ENCODE data around the gene OR51B4. TPM values are rescaled to one million over a fixed set of nuclear protein-coding genes. Genes with fewer than 3 reads are reported as not detected.

Gene OR51B4
- polyA plus RNA-seq, 1 donor (not counting 4 experiments of a cell fraction or from before 2014, with no cell fraction given) = not detected

DNA sequence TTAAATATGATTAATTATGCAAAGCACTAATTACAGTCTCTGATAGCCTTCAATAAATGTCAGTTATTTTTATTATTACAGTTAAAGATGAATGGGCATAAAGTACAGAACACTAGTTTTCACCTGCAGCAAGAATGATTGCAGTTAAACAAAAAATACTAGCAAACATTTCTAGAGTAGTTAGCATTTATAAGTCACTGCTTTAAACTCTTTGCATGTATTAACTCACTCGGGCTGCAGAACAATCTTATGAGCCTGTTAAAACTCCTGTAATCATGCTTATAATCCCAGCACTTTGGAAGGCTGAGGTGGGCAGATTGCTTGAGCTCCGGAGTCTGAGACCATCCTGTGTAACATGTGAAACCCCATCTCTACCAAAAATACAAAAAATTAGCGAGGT lies 14.8 kb downstream of the OR51B4 start:
- TF ChIP-seq, protein P1, sequence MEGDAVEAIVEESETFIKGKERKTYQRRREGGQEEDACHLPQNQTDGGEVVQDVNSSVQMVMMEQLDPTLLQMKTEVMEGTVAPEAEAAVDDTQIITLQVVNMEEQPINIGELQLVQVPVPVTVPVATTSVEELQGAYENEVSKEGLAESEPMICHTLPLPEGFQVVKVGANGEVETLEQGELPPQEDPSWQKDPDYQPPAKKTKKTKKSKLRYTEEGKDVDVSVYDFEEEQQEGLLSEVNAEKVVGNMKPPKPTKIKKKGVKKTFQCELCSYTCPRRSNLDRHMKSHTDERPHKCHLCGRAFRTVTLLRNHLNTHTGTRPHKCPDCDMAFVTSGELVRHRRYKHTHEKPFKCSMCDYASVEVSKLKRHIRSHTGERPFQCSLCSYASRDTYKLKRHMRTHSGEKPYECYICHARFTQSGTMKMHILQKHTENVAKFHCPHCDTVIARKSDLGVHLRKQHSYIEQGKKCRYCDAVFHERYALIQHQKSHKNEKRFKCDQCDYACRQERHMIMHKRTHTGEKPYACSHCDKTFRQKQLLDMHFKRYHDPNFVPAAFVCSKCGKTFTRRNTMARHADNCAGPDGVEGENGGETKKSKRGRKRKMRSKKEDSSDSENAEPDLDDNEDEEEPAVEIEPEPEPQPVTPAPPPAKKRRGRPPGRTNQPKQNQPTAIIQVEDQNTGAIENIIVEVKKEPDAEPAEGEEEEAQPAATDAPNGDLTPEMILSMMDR (optimal IDR thresholded peaks at IDR 0.05 in 1 of 3, IDR thresholded peaks at IDR 0.05 in 1 of 3, conservative IDR thresholded peaks at IDR 0.05 in 1 of 3; ENCODE audit: extremely low read depth in 1 of 3, insufficient read depth in 2 of 3, low read length in 3 of 3) = no peak
- no peak for TF ChIP-seq EZH2 (IDR thresholded peaks at IDR 0.05; ENCODE audit: low read length)
- Histone ChIP-seq H3K9ac (ENCODE audit: control insufficient read depth, extremely low read depth, insufficient read depth, low read length) (no peak overlapping the region), H3K4me3 (ENCODE audit: control insufficient read depth in 2 of 3, extremely low read depth in 1 of 3, insufficient read depth in 2 of 3, low read depth in 1 of 3, low read length in 3 of 3) (no peak overlapping the region), H3K27me3 (ENCODE audit: control insufficient read depth, extremely low read depth, insufficient read depth, low read length) (no peaks in the 10 kb centered on the region), H2AFZ (ENCODE audit: control insufficient read depth, low read length) (no peak overlapping the region), H3K27ac (ENCODE audit: control insufficient read depth, insufficient read depth, low read length) (no peak overlapping the region), H3K9me1 (ENCODE audit: control insufficient read depth, extremely low read depth, insufficient read depth, low read length) (no peaks in the 10 kb centered on the region), H3K4me2 (ENCODE audit: control insufficient read depth, extremely low read depth, insufficient read depth, low read depth, low read length) (no peak overlapping the region), H3K36me3 (ENCODE audit: control insufficient read depth in 2 of 2, extremely low read depth in 1 of 2, insufficient read depth in 2 of 2, low read length in 2 of 2) (no peaks in the 10 kb centered on the region), H3K79me2 (ENCODE audit: control insufficient read depth, insufficient read depth, low read length) (no peaks in the 10 kb centered on the region), H3K4me1 (ENCODE audit: control insufficient read depth, extremely low read depth, insufficient read depth, low read length) (peaks cover 20% of the 10 kb centered on the region), H4K20me1 (ENCODE audit: control insufficient read depth, extremely low read depth, insufficient read depth, low read length) (no peaks in the 10 kb centered on the region), H3K9me3 (ENCODE audit: control insufficient read depth, low read depth, low read length) (no peaks in the 10 kb centered on the region)
- DNase-seq (ENCODE audit: low read depth, low spot score) (no peak), FAIRE-seq (no peak)
- dilution Hi-C loops (cut with MboI; ENCODE audit: extremely low pct_ligation_motif_present, low sequenced_read_pairs) = no loop called here

DNA sequence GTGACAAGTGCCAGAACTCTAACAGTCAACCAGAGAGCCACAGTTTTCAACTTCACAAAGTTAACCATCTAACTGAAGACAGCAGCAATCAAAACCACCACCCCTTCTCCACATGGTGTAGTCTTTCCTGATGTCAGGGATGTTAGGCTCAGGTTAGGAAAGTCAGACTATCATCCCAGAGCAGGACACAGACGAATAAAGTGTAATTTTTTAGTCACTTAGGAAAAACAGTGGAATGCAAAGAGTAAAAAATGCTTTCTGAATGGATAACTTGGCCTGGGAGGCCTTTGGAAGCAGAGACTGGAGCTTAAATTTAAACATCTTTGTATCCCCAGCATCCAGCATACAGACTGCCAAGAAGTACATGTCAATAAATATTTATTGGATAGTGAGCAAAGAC lies 15.4 kb downstream of the OR51B4 start:
- Histone ChIP-seq H3K4me3 (ENCODE audit: control insufficient read depth in 2 of 3, extremely low read depth in 1 of 3, insufficient read depth in 2 of 3, low read depth in 1 of 3, low read length in 3 of 3) (no peak overlapping the region), H3K9me3 (ENCODE audit: control insufficient read depth, low read depth, low read length) (no peaks in the 10 kb centered on the region), H3K79me2 (ENCODE audit: control insufficient read depth, insufficient read depth, low read length) (no peaks in the 10 kb centered on the region), H3K4me1 (ENCODE audit: control insufficient read depth, extremely low read depth, insufficient read depth, low read length) (peaks cover 20% of the 10 kb centered on the region), H3K27me3 (ENCODE audit: control insufficient read depth, extremely low read depth, insufficient read depth, low read length) (no peaks in the 10 kb centered on the region), H4K20me1 (ENCODE audit: control insufficient read depth, extremely low read depth, insufficient read depth, low read length) (no peaks in the 10 kb centered on the region), H3K9me1 (ENCODE audit: control insufficient read depth, extremely low read depth, insufficient read depth, low read length) (no peaks in the 10 kb centered on the region), H3K36me3 (ENCODE audit: control insufficient read depth in 2 of 2, extremely low read depth in 1 of 2, insufficient read depth in 2 of 2, low read length in 2 of 2) (no peaks in the 10 kb centered on the region), H3K27ac (ENCODE audit: control insufficient read depth, insufficient read depth, low read length) (peak overlapping the region; percentile 30), H3K9ac (ENCODE audit: control insufficient read depth, extremely low read depth, insufficient read depth, low read length) (no peak overlapping the region), H3K4me2 (ENCODE audit: control insufficient read depth, extremely low read depth, insufficient read depth, low read depth, low read length) (peak overlapping the region; percentile 52), H2AFZ (ENCODE audit: control insufficient read depth, low read length) (no peak overlapping the region)
- dilution Hi-C loops (cut with MboI; ENCODE audit: extremely low pct_ligation_motif_present, low sequenced_read_pairs) = no loop called here
- TF ChIP-seq EZH2 (IDR thresholded peaks at IDR 0.05; ENCODE audit: low read length) = no peak
- TF ChIP-seq, protein P1 (optimal IDR thresholded peaks at IDR 0.05 in 1 of 3, IDR thresholded peaks at IDR 0.05 in 1 of 3, conservative IDR thresholded peaks at IDR 0.05 in 1 of 3; ENCODE audit: extremely low read depth in 1 of 3, insufficient read depth in 2 of 3, low read length in 3 of 3) = no peak
- no peak for DNase-seq (ENCODE audit: low read depth, low spot score)
- FAIRE-seq = no peak
